Endodermal cell (in vitro differentiated cells): Measurements from ENCODE around the gene RPE65. TPM values are rescaled to one million over a fixed set of nuclear protein-coding genes. Genes with fewer than 3 reads are reported as not detected.
A peak's percentile ranks its signal among the peaks of the same experiment; 100 is the strongest.

Experiments used
- DNase-seq: peaks from one replicate; pipeline ENCODE4 v3.0.0-alpha.2; 2017
- H3K27ac ChIP-seq: 2 replicates; pipeline ENCODE4 v1.5.1; 2013; ENCODE audit warnings: mild to moderate bottlenecking, low read depth, low read length, moderate library complexity
- H3K27me3 ChIP-seq: 2 replicates; pipeline ENCODE4 v1.6.1; 2013; ENCODE audit warnings: mild to moderate bottlenecking, low read length, moderate library complexity; ENCODE audit not compliant: insufficient read depth, control insufficient read depth, poor library complexity, severe bottlenecking
- H3K36me3 ChIP-seq: 2 replicates; pipeline ENCODE4 v1.7.0; 2013; ENCODE audit warnings: mild to moderate bottlenecking, low read length, moderate library complexity; ENCODE audit not compliant: control insufficient read depth, insufficient read depth
- H3K4me1 ChIP-seq: one replicate; pipeline ENCODE4 v1.7.0; 2013; ENCODE audit warnings: low read length; ENCODE audit not compliant: control insufficient read depth, insufficient read depth
- H3K4me3 ChIP-seq: 2 replicates; pipeline ENCODE4 v1.5.1; 2013; ENCODE audit warnings: mild to moderate bottlenecking, low read length, moderate library complexity
- H3K9ac ChIP-seq: 2 replicates; pipeline ENCODE4 v1.6.1; 2013; ENCODE audit warnings: mild to moderate bottlenecking, low read length, moderate library complexity; ENCODE audit not compliant: poor library complexity, severe bottlenecking; ENCODE audit errors: extremely low read depth
- H3K9me3 ChIP-seq: 2 replicates; pipeline ENCODE4 v1.6.1; 2013; ENCODE audit warnings: mild to moderate bottlenecking, low read length, moderate library complexity; ENCODE audit not compliant: control insufficient read depth
- H3K27ac Mint-ChIP-seq: 2 replicates; pipeline ENCODE4 v1.8.0; 2020; ENCODE audit warnings: mixed read lengths
- H3K27me3 Mint-ChIP-seq: 2 replicates; pipeline ENCODE4 v1.8.0; 2021; ENCODE audit warnings: mild to moderate bottlenecking, mixed read lengths; ENCODE audit not compliant: insufficient read depth
- H3K36me3 Mint-ChIP-seq: 2 replicates; pipeline ENCODE4 v1.8.0; 2020; ENCODE audit warnings: low read depth, mixed read lengths
- H3K4me1 Mint-ChIP-seq: 2 replicates; pipeline ENCODE4 v1.8.0; 2020; ENCODE audit warnings: mixed read lengths
- H3K4me3 Mint-ChIP-seq: 2 replicates; pipeline ENCODE4 v1.8.0; 2020; ENCODE audit warnings: mild to moderate bottlenecking, moderate library complexity, mixed read lengths
- H3K9me3 Mint-ChIP-seq: 2 replicates; pipeline ENCODE4 v1.8.0; 2020; ENCODE audit warnings: mild to moderate bottlenecking, mixed read lengths
- CTCF ChIP-seq: fragments of 200-600 bp; sonication (generic); conservative IDR thresholded peaks from 2 replicates; pipeline ENCODE4 v1.5.0; 2021; ENCODE audit warnings: antibody characterized with exemption, mild to moderate bottlenecking
- WGBS, 2 experiments: methylation state at CpG; one replicate each; pipeline versions ENCODE4 v1.1.5 to v1.1.7; 2013; ENCODE audit warnings: missing lambda C conversion rate in 2 of 2, mixed read lengths in 1 of 2; ENCODE audit not compliant: insufficient coverage in 1 of 2, insufficient read length in 1 of 2; 5-methylcytosine and 5-hydroxymethylcytosine counted together
- long read RNA-seq, 4 experiments: library from polyadenylated mRNA in 2 of 4; library from RNA in 1 of 4; library from capped mRNA in 1 of 4; stranded (forward) in 3 of 4; unstranded in 1 of 4; transcript quantifications; one replicate each; pipeline ENCODE4 v2.0.0, GENCODE V29; 2020 to 2021; ENCODE audit warnings: inconsistent platforms in 1 of 4
- polyA plus RNA-seq, 2 experiments: library from polyadenylated mRNA; stranded (reverse); fragments of 50-300 nt; gene quantifications; one replicate each; pipeline ENCODE4 v1.2.3, GENCODE V29; 2013
- total RNA-seq, 2 donors: library from RNA; stranded (reverse); fragmentation: NEBNext Ultra II Directional in 1 of 2; extraction: Animal tissue kit (Norgen Biotek cat#: 25700) in 1 of 2; gene quantifications; 2 replicates in 1 of 2; 3 replicates in 1 of 2; pipeline ENCODE4 v1.2.1, GENCODE V29; 2021

RPE65 gene
- total RNA-seq = not detected
- polyA plus RNA-seq (2013, experiment 1 of 2) = 0.11 TPM
- polyA plus RNA-seq (2013, experiment 2 of 2) = 0.37 TPM
- long read RNA-seq, experiment 1 = 0 reads
- long read RNA-seq, experiment 2 = 0 reads
- long read RNA-seq, experiment 3 = 0 reads
- long read RNA-seq, experiment 4 = 0 reads

- H3K4me3 ChIP-seq = no peak within 1 kb of the TSS
- Mint-ChIP-seq H3K27ac (no peak within 1 kb of the TSS), H3K9me3 (no peaks in the 10 kb centered on the region), H3K27me3 (no peaks in the 10 kb centered on the region), H3K4me3 (no peak within 1 kb of the TSS), H3K36me3 (no peaks in the 10 kb centered on the region), H3K4me1 (peaks cover 2% of the 10 kb centered on the region)
- no peak within 1 kb of the TSS for H3K9ac ChIP-seq
- WGBS, 2 experiments = 80% methylated on average over 1 of the region's 1 CpG; no CpG with 5 or more reads in 1 of the 2 experiments
- no peak for DNase-seq
- no peak for TF ChIP-seq CTCF
- peaks cover 8% of the 10 kb centered on the region for H3K27me3 ChIP-seq
- H3K36me3 ChIP-seq = no peaks in the 10 kb centered on the region
- no peak within 1 kb of the TSS for H3K27ac ChIP-seq
- no peaks in the 10 kb centered on the region for H3K4me1 ChIP-seq
- H3K9me3 ChIP-seq = no peaks in the 10 kb centered on the region
Observed at GRCh38 chr1:68449901-68450300, at the start of gene RPE65. RPE65 (minus strand) TSS chr1:68449954; CDS start chr1:68449905, 49 bp downstream.

GRCh38 chr1:68497358-68497698 is 47.6 kb upstream of the RPE65 start:
- peaks cover 5% of the 10 kb centered on the region for H3K36me3 ChIP-seq
- Mint-ChIP-seq H3K27me3 (no peaks in the 10 kb centered on the region), H3K36me3 (peaks cover 9% of the 10 kb centered on the region), H3K4me3 (peak overlapping the region; percentile 85), H3K4me1 (peaks cover 13% of the 10 kb centered on the region), H3K9me3 (no peaks in the 10 kb centered on the region), H3K27ac (peak overlapping the region; percentile 49)
- H3K4me1 ChIP-seq = peaks cover 3% of the 10 kb centered on the region
- H3K4me3 ChIP-seq = peak overlapping the region; percentile 89
- no peak for DNase-seq
- H3K27ac ChIP-seq = no peak overlapping the region
- H3K27me3 ChIP-seq = no peaks in the 10 kb centered on the region
- peaks cover 9% of the 10 kb centered on the region for H3K9me3 ChIP-seq
- peak overlapping the region; percentile 33 for H3K9ac ChIP-seq
- TF ChIP-seq CTCF = no peak
- WGBS, 2 experiments = 10 to 11% methylated on average over 3 of the region's 3 CpGs

GRCh38 chr1:68496680-68497357 is 47.1 kb upstream of the RPE65 start, which contains the start of gene DEPDC1:
DEPDC1 (minus strand) TSS chr1:68497082; CDS start chr1:68496999, 83 bp downstream.
- H3K9ac ChIP-seq = peak within 1 kb of the TSS; percentile 95
- peak within 1 kb of the TSS; percentile 89 for H3K4me3 ChIP-seq
- H3K27ac ChIP-seq = peak within 1 kb of the TSS; percentile 74
- peaks cover 9% of the 10 kb centered on the region for H3K9me3 ChIP-seq
- peak; percentile 26 for TF ChIP-seq CTCF
- Mint-ChIP-seq H3K4me1 (peaks cover 13% of the 10 kb centered on the region), H3K36me3 (peaks cover 9% of the 10 kb centered on the region), H3K27me3 (no peaks in the 10 kb centered on the region), H3K4me3 (peak within 1 kb of the TSS; percentile 85), H3K27ac (peak within 1 kb of the TSS; percentile 93), H3K9me3 (no peaks in the 10 kb centered on the region)
- H3K36me3 ChIP-seq = peaks cover 5% of the 10 kb centered on the region
- peaks cover 3% of the 10 kb centered on the region for H3K4me1 ChIP-seq
- DNase-seq = peak; percentile 99
- WGBS, 2 experiments = 1% methylated on average over 25 to 64 of the region's 64 CpGs
- no peaks in the 10 kb centered on the region for H3K27me3 ChIP-seq
